Tibial nerve (tissue), 4 donors: ENCODE data around the gene KCNMA1. TPM values are rescaled to one million over a fixed set of nuclear protein-coding genes. Genes with fewer than 3 reads are reported as not detected.

Source experiments
- DNase-seq, 2 donors: peaks; one replicate each; pipeline ENCODE4 v3.0.0-alpha.2; 2019; ENCODE audit warnings: low spot score in 2 of 2
- H3K27ac ChIP-seq, 4 donors: fragments of 200-600 bp; sonication (generic) in 3 of 4; one replicate each; pipeline ENCODE4 v1.5.1; 2017 to 2019; ENCODE audit warnings: mild to moderate bottlenecking in 1 of 4
- H3K27me3 ChIP-seq, 2 donors: fragments of 200-600 bp; sonication (generic) in 1 of 2; one replicate each; pipeline versions ENCODE4 v1.5.1 to v1.6.0; 2017 to 2019
- H3K36me3 ChIP-seq, 3 donors: fragments of 200-600 bp; sonication (generic); one replicate each; pipeline ENCODE4 v1.5.1; 2018 to 2019
- H3K4me1 ChIP-seq, 4 donors: fragments of 200-600 bp; sonication (generic) in 3 of 4; one replicate each; pipeline ENCODE4 v1.5.1; 2017 to 2019
- H3K4me3 ChIP-seq, 4 donors: fragments of 200-600 bp; sonication (generic) in 3 of 4; one replicate each; pipeline ENCODE4 v1.5.1; 2017 to 2019; ENCODE audit warnings: mild to moderate bottlenecking in 1 of 4, moderate library complexity in 1 of 4
- H3K9me3 ChIP-seq, 4 donors: fragments of 200-600 bp; sonication (generic) in 3 of 4; one replicate each; pipeline ENCODE4 v1.5.1; 2017 to 2019
- EP300 ChIP-seq, 2 donors: sonication (generic); formaldehyde crosslinking; IDR thresholded peaks; one replicate each; pipeline ENCODE4 v1.6.1; 2017; ENCODE audit warnings: antibody characterized with exemption in 2 of 2, mild to moderate bottlenecking in 1 of 2
- POLR2A ChIP-seq, 2 donors: fragments of 450-650 bp; IDR thresholded peaks; one replicate each; pipeline ENCODE4 v1.6.1; 2017; ENCODE audit warnings: antibody characterized with exemption in 2 of 2, mild to moderate bottlenecking in 2 of 2, moderate library complexity in 2 of 2
- whole genome bisulfite sequencing, 2 donors: methylation state at CpG; one replicate each; pipeline ENCODE4 v1.1.5; 2018; 5-methylcytosine and 5-hydroxymethylcytosine counted together
- total RNA-seq, 4 donors: library from RNA; depleted of rRNA; stranded (reverse); fragments of >200 nt; gene quantifications; one replicate each; pipeline ENCODE4 v1.1.0, GENCODE V29; 2016
- TF ChIP-seq, protein P1 (sequence below), 5 experiments: fragments of 200-600 bp in 3 of 5; fragments of 450-650 bp in 2 of 5; sonication (generic) in 3 of 5; IDR thresholded peaks; one replicate each; pipeline ENCODE4 v1.5.1; 2016 to 2019; ENCODE audit warnings: antibody characterized with exemption in 5 of 5, mild to moderate bottlenecking in 3 of 5, moderate library complexity in 2 of 5

KCNMA1 gene
- total RNA-seq, 4 donors from 2014 or later: 10.2 to 19.9 (median 13.7) TPM

DNA sequence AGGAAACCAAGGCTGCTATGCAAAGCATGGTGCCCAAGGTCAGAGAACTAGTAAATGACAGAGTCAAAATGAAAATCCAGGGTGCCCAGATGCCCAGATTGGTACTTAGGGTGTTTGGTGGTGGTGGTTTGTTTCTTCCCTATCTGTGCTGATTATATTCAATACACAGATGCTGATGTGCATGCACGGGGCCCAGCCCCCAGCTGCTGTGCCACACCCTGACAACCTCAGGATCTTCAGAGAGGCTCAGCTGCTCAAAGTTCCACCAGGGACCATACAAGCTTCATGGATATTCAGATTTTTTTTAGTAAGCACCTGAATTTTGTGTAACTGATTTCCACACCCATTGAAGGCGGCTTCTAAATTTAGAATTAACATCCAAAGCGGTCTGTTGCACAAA, 75.6 kb downstream of the KCNMA1 start:
- no peaks in the 10 kb centered on the region for H3K9me3 ChIP-seq
- TF ChIP-seq, protein P1, sequence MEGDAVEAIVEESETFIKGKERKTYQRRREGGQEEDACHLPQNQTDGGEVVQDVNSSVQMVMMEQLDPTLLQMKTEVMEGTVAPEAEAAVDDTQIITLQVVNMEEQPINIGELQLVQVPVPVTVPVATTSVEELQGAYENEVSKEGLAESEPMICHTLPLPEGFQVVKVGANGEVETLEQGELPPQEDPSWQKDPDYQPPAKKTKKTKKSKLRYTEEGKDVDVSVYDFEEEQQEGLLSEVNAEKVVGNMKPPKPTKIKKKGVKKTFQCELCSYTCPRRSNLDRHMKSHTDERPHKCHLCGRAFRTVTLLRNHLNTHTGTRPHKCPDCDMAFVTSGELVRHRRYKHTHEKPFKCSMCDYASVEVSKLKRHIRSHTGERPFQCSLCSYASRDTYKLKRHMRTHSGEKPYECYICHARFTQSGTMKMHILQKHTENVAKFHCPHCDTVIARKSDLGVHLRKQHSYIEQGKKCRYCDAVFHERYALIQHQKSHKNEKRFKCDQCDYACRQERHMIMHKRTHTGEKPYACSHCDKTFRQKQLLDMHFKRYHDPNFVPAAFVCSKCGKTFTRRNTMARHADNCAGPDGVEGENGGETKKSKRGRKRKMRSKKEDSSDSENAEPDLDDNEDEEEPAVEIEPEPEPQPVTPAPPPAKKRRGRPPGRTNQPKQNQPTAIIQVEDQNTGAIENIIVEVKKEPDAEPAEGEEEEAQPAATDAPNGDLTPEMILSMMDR (IDR thresholded peaks at IDR 0.05): no peak
- no peak for TF ChIP-seq POLR2A (IDR thresholded peaks at IDR 0.05)
- no peak for TF ChIP-seq EP300 (IDR thresholded peaks at IDR 0.05)
- no peaks in the 10 kb centered on the region for H3K36me3 ChIP-seq
- no peak overlapping the region for H3K27ac ChIP-seq
- H3K27me3 ChIP-seq: no peaks in the 10 kb centered on the region
- no peak for DNase-seq
- H3K4me1 ChIP-seq: peaks cover 0 to 14% (median 3%) of the 10 kb centered on the region in 4 donors
- WGBS, 2 donors: 73 to 77% methylated on average over 3 of the region's 3 CpGs
- no peak overlapping the region for H3K4me3 ChIP-seq

DNA sequence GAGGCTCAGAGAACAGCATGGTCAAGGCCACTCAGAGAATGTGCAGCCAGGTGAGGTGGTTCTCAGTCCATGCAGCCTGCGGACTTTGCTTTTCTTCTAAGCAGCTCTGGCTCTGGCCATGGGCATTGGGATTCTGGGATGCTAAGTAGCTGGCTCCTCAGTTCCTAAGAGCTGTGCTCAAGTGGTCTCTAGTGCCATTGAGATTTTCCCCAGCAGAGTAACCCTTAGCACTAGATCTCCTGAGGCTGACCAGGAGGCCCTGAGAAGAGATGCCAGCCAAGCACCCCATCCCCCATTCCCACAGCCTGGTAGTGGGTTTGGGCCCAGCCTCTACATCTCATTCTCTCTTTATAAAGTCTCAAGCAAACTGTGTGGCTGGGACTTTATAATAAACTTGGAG, 77.1 kb downstream of the KCNMA1 start:
- TF ChIP-seq, protein P1 (IDR thresholded peaks at IDR 0.05): no peak
- TF ChIP-seq POLR2A (IDR thresholded peaks at IDR 0.05) (no peak), EP300 (IDR thresholded peaks at IDR 0.05) (no peak)
- DNase-seq: no peak
- Histone ChIP-seq H3K36me3 (no peaks in the 10 kb centered on the region), H3K27me3 (no peaks in the 10 kb centered on the region), H3K27ac (no peak overlapping the region), H3K4me1 (peaks cover 0 to 14% (median 3%) of the 10 kb centered on the region in 4 donors), H3K4me3 (no peak overlapping the region), H3K9me3 (no peaks in the 10 kb centered on the region)
- WGBS, 2 donors: 100% methylated on average over 1 of the region's 1 CpG

DNA sequence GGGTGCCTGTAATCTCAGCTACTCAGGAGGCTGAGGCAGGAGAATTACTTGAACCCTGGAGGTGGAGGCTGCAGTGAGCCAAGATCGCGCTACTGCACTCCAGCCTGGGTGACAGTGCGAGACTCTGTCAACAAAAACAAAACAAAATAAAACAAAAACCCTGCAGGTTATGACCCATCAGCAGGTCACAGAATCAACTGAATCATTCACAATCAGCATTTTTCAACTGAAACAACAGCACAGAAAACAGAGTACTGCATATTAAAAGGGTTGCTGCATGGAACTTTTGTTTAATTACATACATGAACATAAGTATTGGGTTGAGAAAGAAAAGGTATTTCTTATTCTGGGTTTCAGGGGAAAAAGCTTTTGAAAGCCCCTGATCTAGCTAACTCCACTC, 77.6 kb downstream of the KCNMA1 start:
- 54 to 73% methylated on average over 3 of the region's 3 CpGs for WGBS, 2 donors
- H3K36me3 ChIP-seq: no peaks in the 10 kb centered on the region
- H3K4me1 ChIP-seq: peaks cover 0 to 17% (median 3%) of the 10 kb centered on the region in 4 donors
- no peaks in the 10 kb centered on the region for H3K9me3 ChIP-seq
- no peak overlapping the region for H3K4me3 ChIP-seq
- TF ChIP-seq, protein P1 (IDR thresholded peaks at IDR 0.05): no peak
- TF ChIP-seq EP300 (IDR thresholded peaks at IDR 0.05) (no peak), POLR2A (IDR thresholded peaks at IDR 0.05) (no peak)
- DNase-seq: no peak
- H3K27ac ChIP-seq: no peak overlapping the region
- no peaks in the 10 kb centered on the region for H3K27me3 ChIP-seq

DNA sequence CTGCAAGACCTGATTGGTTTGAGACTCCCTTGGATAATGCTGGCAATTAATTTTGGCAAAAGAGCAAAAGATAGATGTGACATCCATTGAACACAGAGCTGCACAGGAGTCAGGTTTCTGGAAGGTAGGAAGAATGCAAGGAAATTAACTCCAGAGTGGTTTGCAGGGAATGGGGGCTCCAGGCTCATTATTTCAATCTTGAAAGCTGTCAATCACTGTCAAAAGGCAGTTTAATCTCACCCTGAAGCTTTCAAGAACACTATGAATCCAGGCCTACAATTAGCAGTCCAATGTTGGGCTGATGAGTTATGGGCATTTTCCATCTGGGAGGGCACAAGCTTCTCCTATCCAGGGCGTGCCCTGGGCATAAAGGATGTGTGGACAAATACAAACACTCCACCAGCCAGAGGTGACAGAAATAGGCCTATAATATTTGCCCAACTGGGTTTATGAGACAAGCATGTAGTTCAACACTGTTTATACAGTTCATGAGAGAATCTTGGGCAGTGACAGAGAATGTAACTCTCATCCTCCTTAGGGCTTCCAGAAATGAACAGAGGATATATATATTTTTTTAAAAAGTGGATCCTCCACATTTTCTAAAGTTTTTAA, 80.5 kb downstream of the KCNMA1 start:
- WGBS, 2 donors: 83 to 100% methylated on average over 1 of the region's 1 CpG
- no peak for TF ChIP-seq EP300 (IDR thresholded peaks at IDR 0.05)
- TF ChIP-seq, protein P1 (IDR thresholded peaks at IDR 0.05): no peak
- no peak for TF ChIP-seq POLR2A (IDR thresholded peaks at IDR 0.05)
- H3K4me1 ChIP-seq: peaks cover 0 to 4% (median 0%) of the 10 kb centered on the region in 4 donors

DNA sequence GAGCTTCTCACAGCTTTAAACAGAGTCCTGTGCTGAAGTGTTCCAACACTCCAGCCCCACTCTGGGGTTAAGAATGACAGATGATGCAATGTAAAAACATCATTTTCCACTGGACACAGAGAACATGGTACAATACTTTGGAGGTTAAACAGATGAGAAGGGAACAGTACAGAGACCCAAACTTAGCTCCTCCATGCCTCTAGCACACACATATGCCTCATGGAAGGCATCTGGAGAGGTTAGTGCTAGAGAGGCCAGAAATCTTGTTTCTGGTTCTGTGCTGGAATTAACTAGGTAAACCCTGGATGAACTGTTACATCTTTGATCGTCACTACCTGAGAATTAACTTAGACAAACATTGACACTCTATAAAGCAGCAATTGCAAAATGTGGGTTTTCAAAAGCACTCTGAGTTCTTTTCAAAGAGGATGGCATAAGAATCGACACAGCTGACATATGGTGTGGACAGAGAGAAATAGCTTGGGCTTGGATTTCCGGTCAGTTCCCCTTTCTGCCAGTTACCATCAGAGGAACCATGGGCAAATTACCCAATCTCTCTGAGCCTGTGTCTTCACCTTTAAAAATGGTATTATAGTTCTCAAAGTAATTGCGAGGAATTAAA, 81.9 kb downstream of the KCNMA1 start:
- peak overlapping the region; percentile 0 to 63 (median 38) for H3K27ac ChIP-seq
- H3K27me3 ChIP-seq: no peaks in the 10 kb centered on the region
- no peak for TF ChIP-seq POLR2A (IDR thresholded peaks at IDR 0.05)
- TF ChIP-seq EP300 (IDR thresholded peaks at IDR 0.05): peak; percentile 51 to 62
- TF ChIP-seq, protein P1 (IDR thresholded peaks at IDR 0.05): no peak
- DNase-seq: no peak
- H3K36me3 ChIP-seq: no peaks in the 10 kb centered on the region
- WGBS, 2 donors: 79 to 83% methylated on average over 4 of the region's 4 CpGs
- peaks cover 0 to 4% (median 0%) of the 10 kb centered on the region in 4 donors for H3K4me1 ChIP-seq
- no peaks in the 10 kb centered on the region for H3K9me3 ChIP-seq
- no peak overlapping the region for H3K4me3 ChIP-seq

More for the DNA sequence above, 80.5 kb downstream of the KCNMA1 start:
- no peaks in the 10 kb centered on the region for H3K27me3 ChIP-seq
- no peaks in the 10 kb centered on the region for H3K9me3 ChIP-seq
- no peak for DNase-seq
- peak overlapping the region in 1 of 4 donors; percentile 55 for H3K27ac ChIP-seq
- no peaks in the 10 kb centered on the region for H3K36me3 ChIP-seq
- no peak overlapping the region for H3K4me3 ChIP-seq
